AG04449 (cell line): ENCODE data around the gene H1-8.
"Not testable (repeated sequence)": the region's sequence is repeated elsewhere in the genome, so short reads cannot be mapped to it uniquely, and the experiment has no call there.

Source experiments
- CTCF ChIA-PET: fragments of 350-600 bp; formaldehyde crosslinking; extraction: SDS; loops from one replicate; lab custom pipeline; 2021; ENCODE audit warnings: antibody characterized with exemption; lab: Yijun Ruan, JAX
- POLR2A ChIA-PET: fragments of 400-600, 350-600 bp; formaldehyde crosslinking; extraction: SDS; loops from one replicate; lab custom pipeline; 2020; ENCODE audit warnings: antibody characterized with exemption, inconsistent platforms; lab: Yijun Ruan, JAX
- DNase-seq: peaks from one replicate; pipeline ENCODE4 v3.0.0-alpha.2; 2010; ENCODE audit warnings: low read depth, low spot score
- H3K4me3 ChIP-seq: 2 replicates; pipeline ENCODE4 v1.5.1; 2011; ENCODE audit warnings: low read depth, mild to moderate bottlenecking, control low read depth, low read length
- CTCF ChIP-seq: IDR thresholded peaks from one replicate; pipeline ENCODE4 v1.5.1; 2011; ENCODE audit warnings: mild to moderate bottlenecking, moderate library complexity, low read length, control low read depth, inconsistent platforms; ENCODE audit not compliant: insufficient read depth; ENCODE audit errors: missing control alignments

The H1-8 gene

GRCh38 chr3:129543156-129543790 is at the start of gene H1-8:
H1-8 (plus strand) TSS chr3:129543175; CDS start chr3:129543219, 44 bp downstream.
- POLR2A ChIA-PET, result no interaction called here
- TF ChIP-seq CTCF, result no peak
- no peak for DNase-seq
- CTCF ChIA-PET, result interaction anchor here (1.1 to 2.2 kb wide), 2 partner anchors 8 to 17 kb away, joined by 3 to 8 read pairs; no protein-coding TSS in a partner anchor
- H3K4me3 ChIP-seq, result no peak within 1 kb of the TSS

- DNase-seq, result no peak
- TF ChIP-seq CTCF, result no peak
- no peak overlapping the region for H3K4me3 ChIP-seq
- POLR2A ChIA-PET, result no interaction called here
- CTCF ChIA-PET, result interaction anchor here (0.6 to 10.7 kb wide), 15 partner anchors 9 to 613 kb away, joined by 3 to 164 read pairs (median 4); no protein-coding TSS in a partner anchor
These were observed 49.8 kb upstream of the H1-8 start for GRCh38 chr3:129493206-129493605.

GRCh38 chr3:129494499-129494898 is 48.5 kb upstream of the H1-8 start:
- H3K4me3 ChIP-seq, POLR2A ChIA-PET, DNase-seq: not testable (repeated sequence)
- CTCF ChIA-PET, result interaction anchor here (0.7 to 10.7 kb wide), 5 partner anchors 112 to 611 kb away, joined by 3 to 164 read pairs (median 3); no protein-coding TSS in a partner anchor

GRCh38 chr3:129495006-129495639 is 47.9 kb upstream of the H1-8 start:
- H3K4me3 ChIP-seq, POLR2A ChIA-PET: not testable (repeated sequence)
- DNase-seq, result peak; percentile 37
- CTCF ChIA-PET, result interaction anchor here (0.6 to 10.7 kb wide), 6 partner anchors 107 to 336 kb away, joined by 3 to 164 read pairs (median 3); no protein-coding TSS in a partner anchor

- CTCF ChIA-PET, result interaction anchor here (0.9 kb wide), 1 partner anchor 8 kb away, joined by 3 read pairs; no protein-coding TSS in a partner anchor
- POLR2A ChIA-PET, result interaction anchor here (0.7 kb wide), 1 partner anchor 63 kb away, joined by 3 read pairs; no protein-coding TSS in a partner anchor
- H3K4me3 ChIP-seq, DNase-seq: not testable (repeated sequence)
These were observed 45.1 kb upstream of the H1-8 start for GRCh38 chr3:129497876-129498275.

GRCh38 chr3:129498603-129499488 is 44.1 kb upstream of the H1-8 start:
- CTCF ChIA-PET, result interaction anchor here (0.9 kb wide), 1 partner anchor 9 kb away, joined by 3 read pairs; no protein-coding TSS in a partner anchor
- DNase-seq, H3K4me3 ChIP-seq, POLR2A ChIA-PET: not testable (repeated sequence)

GRCh38 chr3:129499604-129500333 is 43.2 kb upstream of the H1-8 start:
- CTCF ChIA-PET, result interaction anchor here (0.6 to 1.5 kb wide), 3 partner anchors 10 to 326 kb away, joined by 3 to 6 read pairs (median 3); no protein-coding TSS in a partner anchor
- POLR2A ChIA-PET, H3K4me3 ChIP-seq, DNase-seq: not testable (repeated sequence)

- no peak for DNase-seq
- H3K4me3 ChIP-seq, result no peak overlapping the region
- POLR2A ChIA-PET, result no interaction called here
- CTCF ChIA-PET, result interaction anchor here (0.6 to 1.5 kb wide), 3 partner anchors 10 to 325 kb away, joined by 3 to 6 read pairs (median 3); no protein-coding TSS in a partner anchor
- TF ChIP-seq CTCF, result no peak
These were observed 42.7 kb upstream of the H1-8 start for GRCh38 chr3:129500334-129500658.
